Melanocyte of skin (primary cell): ENCODE results near the gene ETAA1. TPM values are rescaled to one million over a fixed set of nuclear protein-coding genes. Genes with fewer than 3 reads are reported as not detected.

Experiments used
- total RNA-seq, 2 donors: library from RNA; depleted of rRNA; stranded (reverse); fragments of >200 nt; gene quantifications; 2 replicates each; pipeline ENCODE4 v1.2.3, GENCODE V29; 2012

The ETAA1 gene
- 10 to 100 TPM; 12.0 to 14.5 TPM for total RNA-seq

GRCh38 chr2:67397143-67397986 lies at the start of gene ETAA1:
Gene ETAA1, plus strand, starts transcription at chr2:67397333. Its CDS starts 116 bp downstream, at chr2:67397449.

